ENCODE results near the gene ANKAR. TPM values are rescaled to one million over a fixed set of nuclear protein-coding genes. Genes with fewer than 3 reads are reported as not detected.

ANKAR gene
- total and polyA plus RNA-seq, 9 of the 15 experiments (the other 6 are each of a cell fraction or from before 2014, with no cell fraction given) = 0.04 to 0.52 (median 0.39) TPM

GRCh38 chr2:189641590-189641989 is 32.9 kb upstream of the ANKAR start (continued):
- TF ChIP-seq CHD7 (IDR thresholded peaks at IDR 0.05; ENCODE audit: low read depth, low read length) (no peak), ZKSCAN3 (CRISPR knock-in tag; IDR thresholded peaks at IDR 0.05) (no peak), ARID1B (IDR thresholded peaks at IDR 0.05) (peak; percentile 31), DPF2 (IDR thresholded peaks at IDR 0.05) (0 out of 2 replicates have a peak, but pooled peaks have one; percentile 35), AFF4 (CRISPR knock-in tag; IDR thresholded peaks at IDR 0.05) (no peak), PHB2 (IDR thresholded peaks at IDR 0.05; ENCODE audit: low read depth) (no peak), FOSL1 (tag; conservative IDR thresholded peaks at IDR 0.05) (peak; percentile 69)
- TF ChIP-seq, protein P1, sequence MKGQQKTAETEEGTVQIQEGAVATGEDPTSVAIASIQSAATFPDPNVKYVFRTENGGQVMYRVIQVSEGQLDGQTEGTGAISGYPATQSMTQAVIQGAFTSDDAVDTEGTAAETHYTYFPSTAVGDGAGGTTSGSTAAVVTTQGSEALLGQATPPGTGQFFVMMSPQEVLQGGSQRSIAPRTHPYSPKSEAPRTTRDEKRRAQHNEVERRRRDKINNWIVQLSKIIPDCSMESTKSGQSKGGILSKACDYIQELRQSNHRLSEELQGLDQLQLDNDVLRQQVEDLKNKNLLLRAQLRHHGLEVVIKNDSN (CRISPR knock-in tag; IDR thresholded peaks at IDR 0.05) = no peak
- TF ChIP-seq, protein P2, sequence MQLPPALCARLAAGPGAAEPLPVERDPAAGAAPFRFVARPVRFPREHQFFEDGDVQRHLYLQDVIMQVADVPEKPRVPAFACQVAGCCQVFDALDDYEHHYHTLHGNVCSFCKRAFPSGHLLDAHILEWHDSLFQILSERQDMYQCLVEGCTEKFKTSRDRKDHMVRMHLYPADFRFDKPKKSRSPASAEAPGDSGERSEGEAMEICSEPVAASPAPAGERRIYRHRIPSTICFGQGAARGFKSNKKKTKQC (CRISPR knock-in tag; IDR thresholded peaks at IDR 0.05) = no peak
- TF ChIP-seq, protein P3, sequence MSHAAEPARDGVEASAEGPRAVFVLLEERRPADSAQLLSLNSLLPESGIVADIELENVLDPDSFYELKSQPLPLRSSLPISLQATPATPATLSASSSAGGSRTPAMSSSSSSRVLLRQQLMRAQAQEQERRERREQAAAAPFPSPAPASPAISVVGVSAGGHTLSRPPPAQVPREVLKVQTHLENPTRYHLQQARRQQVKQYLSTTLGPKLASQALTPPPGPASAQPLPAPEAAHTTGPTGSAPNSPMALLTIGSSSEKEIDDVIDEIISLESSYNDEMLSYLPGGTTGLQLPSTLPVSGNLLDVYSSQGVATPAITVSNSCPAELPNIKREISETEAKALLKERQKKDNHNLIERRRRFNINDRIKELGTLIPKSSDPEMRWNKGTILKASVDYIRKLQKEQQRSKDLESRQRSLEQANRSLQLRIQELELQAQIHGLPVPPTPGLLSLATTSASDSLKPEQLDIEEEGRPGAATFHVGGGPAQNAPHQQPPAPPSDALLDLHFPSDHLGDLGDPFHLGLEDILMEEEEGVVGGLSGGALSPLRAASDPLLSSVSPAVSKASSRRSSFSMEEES (CRISPR knock-in tag; IDR thresholded peaks at IDR 0.05) = no peak

All from K562 (cell line).